ENCODE results near the gene PLK3. TPM values are rescaled to one million over a fixed set of nuclear protein-coding genes. Genes with fewer than 3 reads are reported as not detected.

Gene PLK3
- total and polyA plus RNA-seq, 10 of the 15 experiments (the other 5 are each of a cell fraction or from before 2014, with no cell fraction given): 1.5 to 23.2 (median 12.1) TPM

- no peaks in the 10 kb centered on the region for H3K27me3 ChIP-seq (replicated peaks in 1 of 2; ENCODE audit: control insufficient read depth in 2 of 2, insufficient read depth in 2 of 2, low read length in 1 of 2)
- FAIRE-seq: no peak
- ATAC-seq: no peak
- no TSS peak for BruUV-seq (replicated peaks)
- H3K4me1 ChIP-seq (ENCODE audit: control insufficient read depth, insufficient read depth, low read length): no peaks in the 10 kb centered on the region
- ChIA-PET SMC1A (ENCODE audit: uncharacterized antibody, unreplicated experiment) (interaction anchor here (2.3 to 3.0 kb wide), 2 partner anchors 11 to 13 kb away, joined by 6 to 9 read pairs; no protein-coding TSS in a partner anchor), CTCF (interaction anchor here (0.7 to 1.4 kb wide), 4 partner anchors 13 to 661 kb away, joined by 3 to 6 read pairs (median 4); partner anchors contain the start of gene PLK3), POLR2A (interaction anchor here (0.5 kb wide), 1 partner anchor 18 kb away, joined by 3 read pairs; no protein-coding TSS in a partner anchor), RAD21 (ENCODE audit: unreplicated experiment) (interaction anchor here (1.0 to 1.1 kb wide), 2 partner anchors 23 to 472 kb away, joined by 3 read pairs; partner anchors contain the start of gene BTBD19)
- no peak overlapping the region for H3K4me2 ChIP-seq (ENCODE audit: control insufficient read depth, insufficient read depth)
- H3K4me3 ChIP-seq: no peak overlapping the region
- DNase-seq (ENCODE audit: low read depth, low spot score): no peak
- WGBS (ENCODE audit: insufficient coverage, insufficient replicate concordance, low lambda C conversion rate, missing lambda C conversion rate): 50% methylated on average over 13 of the region's 13 CpGs
- intact Hi-C loops (cut with micrococcal nuclease; ENCODE audit: unreplicated experiment): loop anchor here (10.0 kb wide), 1 partner anchor 153 kb away; the partner anchor contains the start of gene EIF2B3
- TF ChIP-seq ZBTB40 (IDR thresholded peaks at IDR 0.05; ENCODE audit: borderline replicate concordance) (no peak), SMC3 (IDR thresholded peaks at IDR 0.05; ENCODE audit: borderline replicate concordance, low read length) (no peak), ZNF384 (IDR thresholded peaks at IDR 0.05; ENCODE audit: borderline replicate concordance, low read depth, low read length) (no peak), IKZF2 (IDR thresholded peaks at IDR 0.05) (no peak), BACH1 (IDR thresholded peaks at IDR 0.05; ENCODE audit: borderline replicate concordance) (no peak)
- H3K27ac ChIP-seq (ENCODE audit: control insufficient read depth, insufficient read depth): no peak overlapping the region
- H3K79me2 ChIP-seq (ENCODE audit: control insufficient read depth, insufficient read depth, low read length): no peaks in the 10 kb centered on the region
- in situ Hi-C loops (cut with MboI): loop anchor here (5.0 kb wide), 1 partner anchor 470 kb away; no protein-coding TSS in a partner anchor
- H4K20me1 ChIP-seq (ENCODE audit: control insufficient read depth, insufficient read depth): no peaks in the 10 kb centered on the region
- H3K9ac ChIP-seq (ENCODE audit: control insufficient read depth, insufficient read depth, low read length): no peak overlapping the region
- H3K36me3 ChIP-seq (ENCODE audit: control insufficient read depth in 2 of 2, insufficient read depth in 2 of 2, low read length in 1 of 2): no peaks in the 10 kb centered on the region
- H2AFZ ChIP-seq (ENCODE audit: control insufficient read depth, low read depth, low read length): no peak overlapping the region
- no peaks in the 10 kb centered on the region for H3K9me3 ChIP-seq (replicated peaks; ENCODE audit: control insufficient read depth, insufficient read depth, low read length)
Measured at GRCh38 chr1:44832056-44832705, 32.0 kb downstream of the PLK3 start.

Measured in GM12878 (cell line).